Medulla oblongata (tissue), 1 donor: ENCODE measurements around the gene ANO4.
"Not testable (repeated sequence)": the region's sequence is repeated elsewhere in the genome, so short reads cannot be mapped to it uniquely, and the experiment has no call there.

ENCODE experiments used
- DNase-seq: peaks from one replicate; pipeline ENCODE4 v3.0.0-alpha.2; 2015; ENCODE audit errors: extremely low spot score

ANO4 gene

GRCh38 chr12:100871195-100871734 is 76.7 kb downstream of the ANO4 start:
- no peak for DNase-seq

GRCh38 chr12:100875156-100875555 is 80.6 kb downstream of the ANO4 start:
- DNase-seq: no peak

- no peak for DNase-seq
Observed at GRCh38 chr12:100875771-100876170, 81.2 kb downstream of the ANO4 start.

- DNase-seq: no peak
Observed at GRCh38 chr12:100877776-100878175, 83.2 kb downstream of the ANO4 start.

- no peak for DNase-seq
Observed at GRCh38 chr12:100895192-100895591, 100.6 kb downstream of the ANO4 start.

- no peak for DNase-seq
Observed at GRCh38 chr12:100896192-100896591, 101.6 kb downstream of the ANO4 start.

- no peak for DNase-seq
Observed at GRCh38 chr12:100897240-100897639, 102.7 kb downstream of the ANO4 start.

GRCh38 chr12:100899301-100899700 is 104.7 kb downstream of the ANO4 start:
- no peak for DNase-seq

- no peak for DNase-seq
Observed at GRCh38 chr12:100900808-100901207, 106.2 kb downstream of the ANO4 start.

GRCh38 chr12:100901266-100901665 is 106.7 kb downstream of the ANO4 start:
- DNase-seq: no peak

GRCh38 chr12:100904270-100904669 is 109.7 kb downstream of the ANO4 start:
- DNase-seq: no peak

- DNase-seq: no peak
Observed at GRCh38 chr12:100908501-100908900, 113.9 kb downstream of the ANO4 start.

- DNase-seq: no peak
Observed at GRCh38 chr12:100913872-100914592, 119.5 kb downstream of the ANO4 start.

GRCh38 chr12:100919116-100919515 is 124.5 kb downstream of the ANO4 start:
- DNase-seq: no peak

- no peak for DNase-seq
Observed at GRCh38 chr12:100920493-100920892, 125.9 kb downstream of the ANO4 start.

GRCh38 chr12:100926669-100927248 is 132.2 kb downstream of the ANO4 start:
- DNase-seq: no peak

GRCh38 chr12:100927826-100928225 is 133.2 kb downstream of the ANO4 start:
- no peak for DNase-seq

GRCh38 chr12:100932571-100932970 is 138.0 kb downstream of the ANO4 start:
- no peak for DNase-seq

- DNase-seq: not testable (repeated sequence)
Observed at GRCh38 chr12:100933531-100933930, 139.0 kb downstream of the ANO4 start.

- no peak for DNase-seq
Observed at GRCh38 chr12:100935929-100936328, 141.4 kb downstream of the ANO4 start.

GRCh38 chr12:100936661-100937060 is 142.1 kb downstream of the ANO4 start:
- DNase-seq: no peak

- no peak for DNase-seq
Observed at GRCh38 chr12:100940503-100940902, 145.9 kb downstream of the ANO4 start.

- no peak for DNase-seq
Observed at GRCh38 chr12:100942984-100943749, 148.6 kb downstream of the ANO4 start.
